Prostate gland (tissue), 2 donors: Measurements from ENCODE around the gene TP53I11.

Experiments used
- POLR2A ChIP-seq: fragments of 450-650 bp; IDR thresholded peaks from one replicate; pipeline ENCODE4 v1.6.1; 2016; ENCODE audit warnings: antibody characterized with exemption, mild to moderate bottlenecking
- POLR2AphosphoS5 ChIP-seq: sonication (generic); formaldehyde crosslinking; IDR thresholded peaks from one replicate; pipeline ENCODE4 v1.6.1; 2017; ENCODE audit warnings: antibody characterized with exemption
- TF ChIP-seq, protein P1 (sequence below), 4 experiments: fragments of 200-600 bp in 2 of 4; fragments of 450-650 bp in 2 of 4; sonication (generic) in 2 of 4; IDR thresholded peaks; 1 replicate in 3 of 4; 2 replicates in 1 of 4; pipeline ENCODE4 v1.5.1; 2016 to 2019; ENCODE audit warnings: antibody characterized with exemption in 4 of 4, mild to moderate bottlenecking in 2 of 4, moderate library complexity in 2 of 4

DNA sequence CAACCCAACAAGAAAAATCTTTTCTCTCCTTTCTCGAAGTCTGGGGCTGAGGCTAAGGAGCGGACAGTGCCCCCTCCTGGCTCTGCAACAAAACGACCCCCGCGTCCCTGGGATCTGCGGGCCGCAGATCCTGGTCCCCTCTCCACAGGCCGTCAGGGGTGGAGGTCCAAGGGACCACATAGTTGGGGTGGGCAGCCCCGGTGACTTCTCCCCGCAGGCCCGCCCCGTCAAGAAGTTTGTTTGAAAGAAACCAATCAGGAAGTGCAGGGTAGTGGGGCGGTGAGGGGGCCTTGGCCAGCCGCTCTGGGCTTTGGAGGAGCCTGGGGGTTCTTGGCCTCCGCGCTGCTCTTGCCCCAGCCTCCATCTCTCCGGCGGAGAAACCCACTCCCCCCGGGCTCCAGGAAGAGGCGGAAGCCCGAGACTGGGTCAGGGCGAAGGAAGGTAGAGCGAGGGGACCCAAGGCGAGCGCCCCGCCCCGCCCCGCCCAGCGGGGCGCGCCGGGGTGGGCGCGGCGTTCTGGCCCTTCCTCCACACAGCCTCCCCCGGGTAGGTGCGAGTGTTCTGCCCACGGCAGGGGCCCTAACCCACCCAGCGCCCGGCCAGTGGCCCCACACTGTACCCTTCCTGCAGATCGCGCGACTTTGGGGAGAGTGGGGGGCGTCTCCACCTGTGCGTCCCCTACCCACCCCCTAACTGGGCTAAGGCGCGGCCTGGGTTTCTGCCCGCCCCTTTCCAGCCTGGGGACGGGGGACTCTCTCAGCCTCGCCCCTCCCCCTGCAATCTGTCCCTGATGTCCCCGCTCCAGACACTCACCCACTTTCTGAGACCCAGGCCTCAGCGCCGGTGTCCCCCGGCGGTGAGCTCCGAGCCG lies 1.3 kb downstream of the TP53I11 start:
- TF ChIP-seq, protein P1, sequence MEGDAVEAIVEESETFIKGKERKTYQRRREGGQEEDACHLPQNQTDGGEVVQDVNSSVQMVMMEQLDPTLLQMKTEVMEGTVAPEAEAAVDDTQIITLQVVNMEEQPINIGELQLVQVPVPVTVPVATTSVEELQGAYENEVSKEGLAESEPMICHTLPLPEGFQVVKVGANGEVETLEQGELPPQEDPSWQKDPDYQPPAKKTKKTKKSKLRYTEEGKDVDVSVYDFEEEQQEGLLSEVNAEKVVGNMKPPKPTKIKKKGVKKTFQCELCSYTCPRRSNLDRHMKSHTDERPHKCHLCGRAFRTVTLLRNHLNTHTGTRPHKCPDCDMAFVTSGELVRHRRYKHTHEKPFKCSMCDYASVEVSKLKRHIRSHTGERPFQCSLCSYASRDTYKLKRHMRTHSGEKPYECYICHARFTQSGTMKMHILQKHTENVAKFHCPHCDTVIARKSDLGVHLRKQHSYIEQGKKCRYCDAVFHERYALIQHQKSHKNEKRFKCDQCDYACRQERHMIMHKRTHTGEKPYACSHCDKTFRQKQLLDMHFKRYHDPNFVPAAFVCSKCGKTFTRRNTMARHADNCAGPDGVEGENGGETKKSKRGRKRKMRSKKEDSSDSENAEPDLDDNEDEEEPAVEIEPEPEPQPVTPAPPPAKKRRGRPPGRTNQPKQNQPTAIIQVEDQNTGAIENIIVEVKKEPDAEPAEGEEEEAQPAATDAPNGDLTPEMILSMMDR (IDR thresholded peaks at IDR 0.05) = peak in 3 of 4 experiments; percentile 20 to 40 (median 29)
- TF ChIP-seq POLR2A (peak; percentile 66), POLR2AphosphoS5 (no peak)
